HepG2 (cell line): Measurements from ENCODE around the gene SMCHD1. TPM values are rescaled to one million over a fixed set of nuclear protein-coding genes. Genes with fewer than 3 reads are reported as not detected.
A peak's percentile ranks its signal among the peaks of the same experiment; 100 is the strongest.

Experiments used
- EHMT2 ChIP-seq: fragments of 200-600 bp; sonication (generic); IDR thresholded peaks from 2 replicates; pipeline ENCODE4 v1.7.0; 2017; ENCODE audit warnings: antibody characterized with exemption, low read depth, low read length, borderline replicate concordance
- HDAC6 ChIP-seq: fragments of 200-600 bp; sonication (generic); IDR thresholded peaks from 2 replicates; pipeline ENCODE4 v1.7.0; 2017; ENCODE audit warnings: mild to moderate bottlenecking, antibody characterized with exemption, low read length, low read depth
- IKZF1 ChIP-seq: fragments of 450-650 bp; IDR thresholded peaks from 2 replicates; pipeline ENCODE4 v1.7.1; 2016
- NFE2L1 ChIP-seq: sonication (generic); formaldehyde crosslinking; IDR thresholded peaks from 2 replicates; pipeline ENCODE4 v1.4.0; 2020; ENCODE audit warnings: missing genetic modification reagents, mild to moderate bottlenecking, borderline replicate concordance
- SIX4 ChIP-seq: sonication (generic); formaldehyde crosslinking; IDR thresholded peaks from 2 replicates; pipeline ENCODE4 v1.4.0; 2020; ENCODE audit warnings: missing genetic modification reagents
- TAF1 ChIP-seq: sonication (generic); formaldehyde crosslinking; IDR thresholded peaks from 2 replicates; pipeline ENCODE4 v1.4.0; 2020; ENCODE audit warnings: missing genetic modification reagents
- THAP11 ChIP-seq: IDR thresholded peaks from 2 replicates; pipeline ENCODE4 v1.6.1; 2016; ENCODE audit warnings: missing biosample characterization, missing genetic modification reagents
- U2AF2 ChIP-seq: fragments of 200-400 bp; formaldehyde crosslinking; IDR thresholded peaks from 2 replicates; pipeline ENCODE4 v1.6.1; 2017; ENCODE audit warnings: low read depth, mild to moderate bottlenecking, low read length
- ZFP37 ChIP-seq: sonication (generic); formaldehyde crosslinking; IDR thresholded peaks from 2 replicates; pipeline ENCODE4 v1.4.0; 2020; ENCODE audit warnings: missing genetic modification reagents, borderline replicate concordance
- ZMYM4 ChIP-seq: sonication (generic); formaldehyde crosslinking; IDR thresholded peaks from 2 replicates; pipeline ENCODE4 v1.8.1; 2023; ENCODE audit warnings: mild to moderate bottlenecking, missing genetic modification reagents
- ZNF256 ChIP-seq: sonication (generic); formaldehyde crosslinking; conservative IDR thresholded peaks from 2 replicates; pipeline ENCODE4 v1.4.0; 2020; ENCODE audit warnings: missing genetic modification reagents
- ZNF337 ChIP-seq: sonication (generic); formaldehyde crosslinking; IDR thresholded peaks from 2 replicates; pipeline ENCODE4 v1.5.1; 2020; ENCODE audit warnings: missing genetic modification reagents, low read depth, mild to moderate bottlenecking, borderline replicate concordance
- polyA plus RNA-seq, 8 experiments: library from polyadenylated mRNA; depleted of rRNA in 3 of 8; stranded (reverse) in 7 of 8; unstranded in 1 of 8; fragments of >200 nt; fragmentation: Illumina TruSeq in 4 of 8; extraction: Trizol in 4 of 8; gene quantifications; 2 replicates each; pipeline versions ENCODE4 v1.2.1 to v1.2.3, GENCODE V29; 2011 to 2016; ENCODE audit warnings: low read depth in 4 of 8, missing spikeins in 1 of 8, mixed read lengths in 1 of 8; ENCODE audit not compliant: insufficient read depth in 1 of 8
- total RNA-seq, 5 experiments: library from RNA; depleted of rRNA; stranded (reverse); fragments of >200 nt; fragmentation: Illumina TruSeq; extraction: Trizol; gene quantifications; 2 replicates each; pipeline ENCODE4 v1.2.3, GENCODE V29; 2016; ENCODE audit warnings: low read depth in 1 of 5
- TF ChIP-seq, protein P1 (sequence below): sonication (generic); formaldehyde crosslinking; IDR thresholded peaks from 2 replicates; pipeline ENCODE4 v1.4.0; 2020; ENCODE audit warnings: missing genetic modification reagents
- TF ChIP-seq, protein P2 (sequence below): sonication (generic); formaldehyde crosslinking; IDR thresholded peaks from 2 replicates; pipeline ENCODE4 v1.4.0; 2020; ENCODE audit warnings: missing genetic modification reagents
- TF ChIP-seq, protein P3 (sequence below): sonication (generic); formaldehyde crosslinking; IDR thresholded peaks from 2 replicates; pipeline ENCODE4 v1.4.0; 2020; ENCODE audit warnings: missing genetic modification reagents
- TF ChIP-seq, protein P4 (sequence below): sonication (generic); formaldehyde crosslinking; IDR thresholded peaks from 2 replicates; pipeline ENCODE4 v1.5.0; 2020; ENCODE audit warnings: missing genetic modification reagents
- TF ChIP-seq, protein P5 (sequence below): sonication (generic); formaldehyde crosslinking; IDR thresholded peaks from 2 replicates; pipeline ENCODE4 v1.9.0; 2021; ENCODE audit warnings: missing genetic modification reagents, mild to moderate bottlenecking, borderline replicate concordance

Gene SMCHD1
- total and polyA plus RNA-seq, 2 of the 13 experiments (the other 11 are each of a cell fraction or from before 2014, with no cell fraction given), result 21.4 to 93.6 TPM

DNA sequence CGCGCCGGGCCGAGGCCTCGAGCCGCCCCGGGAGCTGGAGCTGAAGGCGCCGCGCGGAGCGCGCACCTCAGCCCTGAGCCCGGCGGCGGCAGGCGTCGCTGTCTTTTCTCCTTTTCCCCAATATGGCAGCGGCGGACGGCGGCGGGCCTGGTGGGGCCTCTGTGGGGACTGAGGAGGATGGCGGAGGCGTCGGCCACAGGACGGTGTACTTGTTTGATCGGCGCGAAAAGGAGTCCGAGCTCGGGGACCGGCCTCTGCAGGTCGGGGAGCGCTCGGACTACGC, 369 bp downstream of the SMCHD1 start (continued):
- TF ChIP-seq, protein P1, sequence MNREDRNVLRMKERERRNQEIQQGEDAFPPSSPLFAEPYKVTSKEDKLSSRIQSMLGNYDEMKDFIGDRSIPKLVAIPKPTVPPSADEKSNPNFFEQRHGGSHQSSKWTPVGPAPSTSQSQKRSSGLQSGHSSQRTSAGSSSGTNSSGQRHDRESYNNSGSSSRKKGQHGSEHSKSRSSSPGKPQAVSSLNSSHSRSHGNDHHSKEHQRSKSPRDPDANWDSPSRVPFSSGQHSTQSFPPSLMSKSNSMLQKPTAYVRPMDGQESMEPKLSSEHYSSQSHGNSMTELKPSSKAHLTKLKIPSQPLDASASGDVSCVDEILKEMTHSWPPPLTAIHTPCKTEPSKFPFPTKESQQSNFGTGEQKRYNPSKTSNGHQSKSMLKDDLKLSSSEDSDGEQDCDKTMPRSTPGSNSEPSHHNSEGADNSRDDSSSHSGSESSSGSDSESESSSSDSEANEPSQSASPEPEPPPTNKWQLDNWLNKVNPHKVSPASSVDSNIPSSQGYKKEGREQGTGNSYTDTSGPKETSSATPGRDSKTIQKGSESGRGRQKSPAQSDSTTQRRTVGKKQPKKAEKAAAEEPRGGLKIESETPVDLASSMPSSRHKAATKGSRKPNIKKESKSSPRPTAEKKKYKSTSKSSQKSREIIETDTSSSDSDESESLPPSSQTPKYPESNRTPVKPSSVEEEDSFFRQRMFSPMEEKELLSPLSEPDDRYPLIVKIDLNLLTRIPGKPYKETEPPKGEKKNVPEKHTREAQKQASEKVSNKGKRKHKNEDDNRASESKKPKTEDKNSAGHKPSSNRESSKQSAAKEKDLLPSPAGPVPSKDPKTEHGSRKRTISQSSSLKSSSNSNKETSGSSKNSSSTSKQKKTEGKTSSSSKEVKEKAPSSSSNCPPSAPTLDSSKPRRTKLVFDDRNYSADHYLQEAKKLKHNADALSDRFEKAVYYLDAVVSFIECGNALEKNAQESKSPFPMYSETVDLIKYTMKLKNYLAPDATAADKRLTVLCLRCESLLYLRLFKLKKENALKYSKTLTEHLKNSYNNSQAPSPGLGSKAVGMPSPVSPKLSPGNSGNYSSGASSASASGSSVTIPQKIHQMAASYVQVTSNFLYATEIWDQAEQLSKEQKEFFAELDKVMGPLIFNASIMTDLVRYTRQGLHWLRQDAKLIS (CRISPR knock-in tag), result no peak
- TF ChIP-seq NFE2L1 (CRISPR knock-in tag) (0 out of 2 replicates have a peak, but pooled peaks have one; percentile 12), TAF1 (peak; percentile 0; the same call in 1 of the 2 replicates), U2AF2 (no peak), IKZF1 (no peak), HDAC6 (no peak), EHMT2 (no peak), THAP11 (no peak), ZNF337 (CRISPR knock-in tag) (no peak), ZMYM4 (CRISPR knock-in tag) (no peak), ZNF256 (CRISPR knock-in tag) (no peak), SIX4 (CRISPR knock-in tag) (no peak), ZFP37 (CRISPR knock-in tag) (no peak)
- TF ChIP-seq, protein P2, sequence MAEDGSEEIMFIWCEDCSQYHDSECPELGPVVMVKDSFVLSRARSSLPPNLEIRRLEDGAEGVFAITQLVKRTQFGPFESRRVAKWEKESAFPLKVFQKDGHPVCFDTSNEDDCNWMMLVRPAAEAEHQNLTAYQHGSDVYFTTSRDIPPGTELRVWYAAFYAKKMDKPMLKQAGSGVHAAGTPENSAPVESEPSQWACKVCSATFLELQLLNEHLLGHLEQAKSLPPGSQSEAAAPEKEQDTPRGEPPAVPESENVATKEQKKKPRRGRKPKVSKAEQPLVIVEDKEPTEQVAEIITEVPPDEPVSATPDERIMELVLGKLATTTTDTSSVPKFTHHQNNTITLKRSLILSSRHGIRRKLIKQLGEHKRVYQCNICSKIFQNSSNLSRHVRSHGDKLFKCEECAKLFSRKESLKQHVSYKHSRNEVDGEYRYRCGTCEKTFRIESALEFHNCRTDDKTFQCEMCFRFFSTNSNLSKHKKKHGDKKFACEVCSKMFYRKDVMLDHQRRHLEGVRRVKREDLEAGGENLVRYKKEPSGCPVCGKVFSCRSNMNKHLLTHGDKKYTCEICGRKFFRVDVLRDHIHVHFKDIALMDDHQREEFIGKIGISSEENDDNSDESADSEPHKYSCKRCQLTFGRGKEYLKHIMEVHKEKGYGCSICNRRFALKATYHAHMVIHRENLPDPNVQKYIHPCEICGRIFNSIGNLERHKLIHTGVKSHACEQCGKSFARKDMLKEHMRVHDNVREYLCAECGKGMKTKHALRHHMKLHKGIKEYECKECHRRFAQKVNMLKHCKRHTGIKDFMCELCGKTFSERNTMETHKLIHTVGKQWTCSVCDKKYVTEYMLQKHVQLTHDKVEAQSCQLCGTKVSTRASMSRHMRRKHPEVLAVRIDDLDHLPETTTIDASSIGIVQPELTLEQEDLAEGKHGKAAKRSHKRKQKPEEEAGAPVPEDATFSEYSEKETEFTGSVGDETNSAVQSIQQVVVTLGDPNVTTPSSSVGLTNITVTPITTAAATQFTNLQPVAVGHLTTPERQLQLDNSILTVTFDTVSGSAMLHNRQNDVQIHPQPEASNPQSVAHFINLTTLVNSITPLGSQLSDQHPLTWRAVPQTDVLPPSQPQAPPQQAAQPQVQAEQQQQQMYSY (CRISPR knock-in tag), result no peak
- TF ChIP-seq, protein P3, sequence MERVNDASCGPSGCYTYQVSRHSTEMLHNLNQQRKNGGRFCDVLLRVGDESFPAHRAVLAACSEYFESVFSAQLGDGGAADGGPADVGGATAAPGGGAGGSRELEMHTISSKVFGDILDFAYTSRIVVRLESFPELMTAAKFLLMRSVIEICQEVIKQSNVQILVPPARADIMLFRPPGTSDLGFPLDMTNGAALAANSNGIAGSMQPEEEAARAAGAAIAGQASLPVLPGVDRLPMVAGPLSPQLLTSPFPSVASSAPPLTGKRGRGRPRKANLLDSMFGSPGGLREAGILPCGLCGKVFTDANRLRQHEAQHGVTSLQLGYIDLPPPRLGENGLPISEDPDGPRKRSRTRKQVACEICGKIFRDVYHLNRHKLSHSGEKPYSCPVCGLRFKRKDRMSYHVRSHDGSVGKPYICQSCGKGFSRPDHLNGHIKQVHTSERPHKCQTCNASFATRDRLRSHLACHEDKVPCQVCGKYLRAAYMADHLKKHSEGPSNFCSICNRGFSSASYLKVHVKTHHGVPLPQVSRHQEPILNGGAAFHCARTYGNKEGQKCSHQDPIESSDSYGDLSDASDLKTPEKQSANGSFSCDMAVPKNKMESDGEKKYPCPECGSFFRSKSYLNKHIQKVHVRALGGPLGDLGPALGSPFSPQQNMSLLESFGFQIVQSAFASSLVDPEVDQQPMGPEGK, result no peak
- TF ChIP-seq, protein P4, sequence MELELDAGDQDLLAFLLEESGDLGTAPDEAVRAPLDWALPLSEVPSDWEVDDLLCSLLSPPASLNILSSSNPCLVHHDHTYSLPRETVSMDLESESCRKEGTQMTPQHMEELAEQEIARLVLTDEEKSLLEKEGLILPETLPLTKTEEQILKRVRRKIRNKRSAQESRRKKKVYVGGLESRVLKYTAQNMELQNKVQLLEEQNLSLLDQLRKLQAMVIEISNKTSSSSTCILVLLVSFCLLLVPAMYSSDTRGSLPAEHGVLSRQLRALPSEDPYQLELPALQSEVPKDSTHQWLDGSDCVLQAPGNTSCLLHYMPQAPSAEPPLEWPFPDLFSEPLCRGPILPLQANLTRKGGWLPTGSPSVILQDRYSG (CRISPR knock-in tag), result no peak
- TF ChIP-seq, protein P5, sequence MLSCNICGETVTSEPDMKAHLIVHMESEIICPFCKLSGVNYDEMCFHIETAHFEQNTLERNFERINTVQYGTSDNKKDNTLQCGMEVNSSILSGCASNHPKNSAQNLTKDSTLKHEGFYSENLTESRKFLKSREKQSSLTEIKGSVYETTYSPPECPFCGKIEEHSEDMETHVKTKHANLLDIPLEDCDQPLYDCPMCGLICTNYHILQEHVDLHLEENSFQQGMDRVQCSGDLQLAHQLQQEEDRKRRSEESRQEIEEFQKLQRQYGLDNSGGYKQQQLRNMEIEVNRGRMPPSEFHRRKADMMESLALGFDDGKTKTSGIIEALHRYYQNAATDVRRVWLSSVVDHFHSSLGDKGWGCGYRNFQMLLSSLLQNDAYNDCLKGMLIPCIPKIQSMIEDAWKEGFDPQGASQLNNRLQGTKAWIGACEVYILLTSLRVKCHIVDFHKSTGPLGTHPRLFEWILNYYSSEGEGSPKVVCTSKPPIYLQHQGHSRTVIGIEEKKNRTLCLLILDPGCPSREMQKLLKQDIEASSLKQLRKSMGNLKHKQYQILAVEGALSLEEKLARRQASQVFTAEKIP, result no peak
